ENCODE results near the gene SH3BP5L.

SH3BP5L gene

DNA sequence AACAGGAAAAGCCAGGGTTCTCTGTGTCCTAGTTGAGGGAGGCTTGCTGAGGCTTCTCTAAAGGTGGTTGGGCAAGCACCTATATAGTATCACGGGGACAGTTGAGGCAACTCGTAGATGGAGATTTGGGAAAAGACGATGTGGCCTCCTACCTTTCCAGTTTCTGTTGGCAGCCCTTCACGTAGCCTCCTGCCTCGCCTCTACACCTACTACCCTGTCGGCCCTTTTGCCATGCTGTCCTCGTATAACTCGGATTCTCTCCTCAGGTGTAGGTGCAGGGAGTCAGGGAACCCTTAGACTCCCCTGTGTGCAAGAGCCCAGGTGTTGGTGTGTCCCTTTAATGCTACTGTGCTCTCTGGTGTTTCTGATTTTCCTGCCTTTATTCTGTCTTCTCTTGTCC, 22.9 kb upstream of the SH3BP5L start:
- DNase-seq, result no peak
- Histone ChIP-seq H3K27ac (ENCODE audit: insufficient read depth in 1 of 2, low read depth in 1 of 2, low read length in 2 of 2, poor library complexity in 1 of 2, severe bottlenecking in 2 of 2) (no peak overlapping the region), H3K9me3 (ENCODE audit: control extremely low read depth in 1 of 5, control insufficient read depth in 4 of 5, insufficient read depth in 2 of 5, low read depth in 1 of 5, low read length in 4 of 5) (no peaks in the 10 kb centered on the region), H3K4me1 (ENCODE audit: control extremely low read depth in 1 of 4, control insufficient read depth in 4 of 4, insufficient read depth in 4 of 4, low read length in 3 of 4) (peaks cover 0 to 9% (median 0%) of the 10 kb centered on the region in 4 experiments), H3K36me3 (ENCODE audit: control insufficient read depth in 4 of 4, insufficient read depth in 4 of 4, low read length in 3 of 4) (peaks cover 7 to 93% (median 64%) of the 10 kb centered on the region in 4 experiments), H3K27me3 (replicated peaks in 2 of 5; ENCODE audit: control insufficient read depth in 4 of 5, insufficient read depth in 5 of 5, low read length in 4 of 5) (no peaks in the 10 kb centered on the region), H3K4me3 (ENCODE audit: control insufficient read depth in 1 of 7, extremely low read depth in 1 of 7, insufficient read depth in 4 of 7, low read depth in 2 of 7, low read length in 6 of 7) (no peak overlapping the region)
- WGBS (ENCODE audit: insufficient coverage), result 98% methylated on average over 8 of the region's 8 CpGs
- CTCF ChIA-PET, result no interaction called here
- POLR2A ChIA-PET, result interaction anchor here (1.7 kb wide), 1 partner anchor 11 kb away, joined by 6 read pairs; the partner anchor contains the start of gene ZNF672

DNA sequence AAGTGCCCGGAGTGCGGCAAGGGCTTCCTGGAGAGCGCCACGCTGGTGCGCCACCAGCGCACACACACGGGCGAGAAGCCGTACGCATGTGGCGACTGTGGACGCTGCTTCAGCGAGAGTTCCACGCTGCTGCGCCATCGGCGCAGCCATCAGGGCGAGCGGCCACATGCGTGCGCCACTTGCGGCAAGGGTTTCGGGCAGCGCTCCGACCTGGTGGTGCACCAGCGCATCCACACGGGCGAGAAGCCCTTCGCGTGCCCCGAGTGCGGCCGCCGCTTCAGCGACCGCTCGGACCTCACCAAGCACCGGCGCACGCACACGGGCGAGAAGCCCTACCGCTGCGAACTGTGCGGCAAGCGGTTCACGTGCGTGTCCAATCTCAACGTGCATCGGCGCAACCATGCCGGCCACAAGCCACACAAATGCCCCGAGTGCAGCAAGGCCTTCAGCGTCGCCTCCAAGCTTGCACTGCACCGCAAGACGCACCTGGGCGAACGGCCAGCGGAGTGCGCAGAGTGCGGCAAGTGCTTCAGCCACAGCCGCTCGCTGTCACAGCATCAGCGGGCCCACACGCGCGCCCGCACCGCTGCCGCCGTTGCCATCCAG, 22.3 kb upstream of the SH3BP5L start:
- POLR2A ChIA-PET, result no interaction called here
- no peak for DNase-seq
- H3K9me3 ChIP-seq (ENCODE audit: control extremely low read depth in 1 of 5, control insufficient read depth in 4 of 5, insufficient read depth in 2 of 5, low read depth in 1 of 5, low read length in 4 of 5), result no peaks in the 10 kb centered on the region
- H3K27me3 ChIP-seq (replicated peaks in 2 of 5; ENCODE audit: control insufficient read depth in 4 of 5, insufficient read depth in 5 of 5, low read length in 4 of 5), result no peaks in the 10 kb centered on the region
- CTCF ChIA-PET, result interaction anchor here (1.5 kb wide), 1 partner anchor 11 kb away, joined by 8 read pairs; the partner anchor contains the start of gene ZNF692
- WGBS (ENCODE audit: insufficient coverage), result 96% methylated on average over 72 of the region's 72 CpGs
- no peak overlapping the region for H3K4me3 ChIP-seq (ENCODE audit: control insufficient read depth in 1 of 7, extremely low read depth in 1 of 7, insufficient read depth in 4 of 7, low read depth in 2 of 7, low read length in 6 of 7)
- peaks cover 7 to 91% (median 63%) of the 10 kb centered on the region in 4 experiments for H3K36me3 ChIP-seq (ENCODE audit: control insufficient read depth in 4 of 4, insufficient read depth in 4 of 4, low read length in 3 of 4)
- no peak overlapping the region for H3K27ac ChIP-seq (ENCODE audit: insufficient read depth in 1 of 2, low read depth in 1 of 2, low read length in 2 of 2, poor library complexity in 1 of 2, severe bottlenecking in 2 of 2)
- H3K4me1 ChIP-seq (ENCODE audit: control extremely low read depth in 1 of 4, control insufficient read depth in 4 of 4, insufficient read depth in 4 of 4, low read length in 3 of 4), result peaks cover 0 to 9% (median 0%) of the 10 kb centered on the region in 4 experiments

DNA sequence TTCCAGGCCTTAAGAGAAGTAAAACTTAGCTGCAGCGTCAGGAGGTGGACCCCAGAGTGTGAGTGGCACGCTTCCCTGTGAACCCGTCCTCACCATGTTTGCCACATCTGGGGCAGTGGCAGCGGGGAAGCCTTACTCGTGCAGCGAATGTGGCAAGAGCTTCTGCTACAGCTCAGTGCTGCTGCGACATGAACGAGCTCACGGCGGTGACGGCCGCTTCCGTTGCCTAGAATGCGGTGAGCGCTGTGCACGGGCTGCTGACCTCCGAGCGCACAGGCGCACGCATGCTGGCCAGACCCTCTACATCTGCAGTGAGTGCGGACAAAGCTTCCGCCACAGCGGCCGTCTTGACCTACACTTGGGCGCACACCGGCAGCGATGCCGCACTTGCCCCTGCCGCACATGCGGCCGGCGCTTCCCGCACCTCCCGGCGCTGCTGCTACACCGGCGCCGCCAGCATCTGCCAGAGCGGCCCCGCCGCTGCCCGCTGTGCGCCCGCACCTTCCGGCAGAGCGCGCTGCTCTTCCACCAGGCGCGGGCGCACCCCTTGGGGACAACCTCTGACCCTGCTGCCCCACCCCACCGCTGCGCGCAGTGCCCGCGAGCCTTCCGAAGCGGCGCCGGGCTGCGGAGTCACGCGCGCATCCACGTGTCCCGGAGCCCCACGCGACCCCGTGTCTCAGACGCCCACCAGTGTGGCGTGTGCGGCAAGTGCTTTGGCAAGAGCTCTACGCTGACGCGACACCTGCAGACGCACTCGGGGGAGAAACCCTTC, 21.7 kb upstream of the SH3BP5L start:
- no peak for DNase-seq
- peaks cover 7 to 92% (median 66%) of the 10 kb centered on the region in 4 experiments for H3K36me3 ChIP-seq (ENCODE audit: control insufficient read depth in 4 of 4, insufficient read depth in 4 of 4, low read length in 3 of 4)
- CTCF ChIA-PET, result interaction anchor here (0.8 to 1.5 kb wide), 3 partner anchors 10 to 38 kb away, joined by 3 to 8 read pairs (median 4); partner anchors contain the start of genes ZNF672 and ZNF692

DNA sequence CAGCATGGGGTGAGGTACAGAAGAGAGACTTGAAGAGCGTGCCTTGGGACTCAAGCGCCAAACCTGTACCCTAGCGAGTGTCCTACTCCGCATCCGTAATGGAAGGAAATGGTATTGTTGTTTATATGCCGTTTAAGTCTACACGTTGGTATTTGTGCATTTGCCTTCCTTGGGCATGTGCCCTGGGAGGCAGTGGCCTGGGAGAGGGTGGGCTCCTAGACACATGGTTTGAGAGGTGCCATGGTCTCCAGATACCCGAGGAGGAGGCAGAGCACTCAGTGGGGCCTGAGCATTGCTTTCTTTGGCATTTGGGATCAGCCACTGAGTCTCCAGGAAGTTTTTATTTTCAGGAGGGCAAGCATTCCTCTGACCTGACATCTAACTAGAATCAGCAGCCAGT, 18.8 kb upstream of the SH3BP5L start:
- no peak overlapping the region for H3K4me3 ChIP-seq (ENCODE audit: control insufficient read depth in 1 of 7, extremely low read depth in 1 of 7, insufficient read depth in 4 of 7, low read depth in 2 of 7, low read length in 6 of 7)
- ChIA-PET CTCF (interaction anchor here (1.3 to 5.4 kb wide), 2 partner anchors 12 to 20 kb away, joined by 5 to 53 read pairs; partner anchors contain the start of gene ZNF692), POLR2A (interaction anchor here (0.7 kb wide), 1 partner anchor 41 kb away, joined by 4 read pairs; no protein-coding TSS in a partner anchor)
- H3K9me3 ChIP-seq (ENCODE audit: control extremely low read depth in 1 of 5, control insufficient read depth in 4 of 5, insufficient read depth in 2 of 5, low read depth in 1 of 5, low read length in 4 of 5), result no peaks in the 10 kb centered on the region
- no peak for DNase-seq
- peaks cover 0 to 14% (median 7%) of the 10 kb centered on the region in 4 experiments for H3K4me1 ChIP-seq (ENCODE audit: control extremely low read depth in 1 of 4, control insufficient read depth in 4 of 4, insufficient read depth in 4 of 4, low read length in 3 of 4)
- peaks cover 5 to 71% (median 50%) of the 10 kb centered on the region in 4 experiments for H3K36me3 ChIP-seq (ENCODE audit: control insufficient read depth in 4 of 4, insufficient read depth in 4 of 4, low read length in 3 of 4)
- H3K27ac ChIP-seq (ENCODE audit: insufficient read depth in 1 of 2, low read depth in 1 of 2, low read length in 2 of 2, poor library complexity in 1 of 2, severe bottlenecking in 2 of 2), result no peak overlapping the region
- WGBS (ENCODE audit: insufficient coverage), result 94% methylated on average over 8 of the region's 8 CpGs
- H3K27me3 ChIP-seq (replicated peaks in 2 of 5; ENCODE audit: control insufficient read depth in 4 of 5, insufficient read depth in 5 of 5, low read length in 4 of 5), result no peaks in the 10 kb centered on the region

More for the DNA sequence above, 21.7 kb upstream of the SH3BP5L start:
- Histone ChIP-seq H3K27ac (ENCODE audit: insufficient read depth in 1 of 2, low read depth in 1 of 2, low read length in 2 of 2, poor library complexity in 1 of 2, severe bottlenecking in 2 of 2) (no peak overlapping the region), H3K4me3 (ENCODE audit: control insufficient read depth in 1 of 7, extremely low read depth in 1 of 7, insufficient read depth in 4 of 7, low read depth in 2 of 7, low read length in 6 of 7) (no peak overlapping the region), H3K27me3 (replicated peaks in 2 of 5; ENCODE audit: control insufficient read depth in 4 of 5, insufficient read depth in 5 of 5, low read length in 4 of 5) (no peaks in the 10 kb centered on the region), H3K4me1 (ENCODE audit: control extremely low read depth in 1 of 4, control insufficient read depth in 4 of 4, insufficient read depth in 4 of 4, low read length in 3 of 4) (peaks cover 0 to 2% (median 0%) of the 10 kb centered on the region in 4 experiments), H3K9me3 (ENCODE audit: control extremely low read depth in 1 of 5, control insufficient read depth in 4 of 5, insufficient read depth in 2 of 5, low read depth in 1 of 5, low read length in 4 of 5) (no peaks in the 10 kb centered on the region)
- WGBS (ENCODE audit: insufficient coverage), result 98% methylated on average over 76 of the region's 76 CpGs
- POLR2A ChIA-PET, result no interaction called here

DNA sequence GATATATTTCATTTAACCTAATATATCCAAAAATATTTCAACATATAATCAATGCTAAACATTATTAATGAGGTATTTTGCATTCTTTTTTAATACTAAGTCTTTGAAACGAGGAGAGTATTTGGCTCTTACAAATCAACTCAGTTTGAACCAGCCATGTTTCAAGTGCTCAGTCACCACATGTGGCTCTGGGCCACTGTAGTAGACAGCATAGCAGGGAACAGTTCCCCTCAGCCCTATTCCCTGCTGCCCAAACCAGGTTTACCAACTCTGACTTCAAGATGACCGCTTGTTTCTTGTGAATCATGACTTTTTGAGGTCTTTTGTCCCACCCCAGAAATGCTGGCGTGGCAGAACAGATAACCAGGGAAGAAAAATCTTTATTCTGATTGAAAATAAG, 18.0 kb upstream of the SH3BP5L start:
- POLR2A ChIA-PET, result interaction anchor here (0.7 kb wide), 1 partner anchor 42 kb away, joined by 4 read pairs; no protein-coding TSS in a partner anchor
- peaks cover 5 to 62% (median 41%) of the 10 kb centered on the region in 4 experiments for H3K36me3 ChIP-seq (ENCODE audit: control insufficient read depth in 4 of 4, insufficient read depth in 4 of 4, low read length in 3 of 4)

DNA sequence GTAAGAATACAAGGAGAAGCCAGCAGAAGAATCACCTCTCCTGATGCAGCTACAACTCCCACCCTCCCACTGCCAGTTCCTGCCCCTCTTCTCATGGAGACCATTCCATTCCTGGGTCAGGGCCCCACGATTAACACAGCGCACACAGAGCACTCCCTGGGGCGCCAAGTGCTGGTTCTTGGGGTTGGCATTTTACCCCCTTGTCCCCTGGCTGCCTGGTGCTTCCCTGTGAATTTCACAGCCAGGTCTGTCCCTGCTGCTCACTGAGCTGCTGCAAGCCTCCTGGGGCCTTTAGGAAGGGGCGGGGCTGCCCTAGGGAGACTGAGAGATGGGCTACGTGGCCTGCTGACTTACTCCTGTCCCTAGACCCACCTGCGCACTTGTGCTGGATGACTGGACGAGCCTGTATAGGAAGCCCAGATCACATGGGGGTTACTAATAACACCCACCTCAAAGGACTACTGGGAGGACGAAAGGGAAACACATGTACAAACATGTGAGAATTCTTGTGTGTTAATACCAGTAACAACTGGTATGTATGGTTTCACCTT, 17.1 kb upstream of the SH3BP5L start:
- peak overlapping the region in 1 of 2 experiments; percentile 39 for H3K27ac ChIP-seq (ENCODE audit: insufficient read depth in 1 of 2, low read depth in 1 of 2, low read length in 2 of 2, poor library complexity in 1 of 2, severe bottlenecking in 2 of 2)
- H3K9me3 ChIP-seq (ENCODE audit: control extremely low read depth in 1 of 5, control insufficient read depth in 4 of 5, insufficient read depth in 2 of 5, low read depth in 1 of 5, low read length in 4 of 5), result no peaks in the 10 kb centered on the region
- WGBS (ENCODE audit: insufficient coverage), result 93% methylated on average over 6 of the region's 8 CpGs
- peaks cover 5 to 54% (median 35%) of the 10 kb centered on the region in 4 experiments for H3K36me3 ChIP-seq (ENCODE audit: control insufficient read depth in 4 of 4, insufficient read depth in 4 of 4, low read length in 3 of 4)
- CTCF ChIA-PET, result interaction anchor here (1.5 to 5.4 kb wide), 6 partner anchors 8 to 70 kb away, joined by 4 to 53 read pairs (median 8); partner anchors contain the start of gene ZNF692
- H3K27me3 ChIP-seq (replicated peaks in 2 of 5; ENCODE audit: control insufficient read depth in 4 of 5, insufficient read depth in 5 of 5, low read length in 4 of 5), result no peaks in the 10 kb centered on the region
- no peak overlapping the region for H3K4me3 ChIP-seq (ENCODE audit: control insufficient read depth in 1 of 7, extremely low read depth in 1 of 7, insufficient read depth in 4 of 7, low read depth in 2 of 7, low read length in 6 of 7)
- H3K4me1 ChIP-seq (ENCODE audit: control extremely low read depth in 1 of 4, control insufficient read depth in 4 of 4, insufficient read depth in 4 of 4, low read length in 3 of 4), result peaks cover 0 to 25% (median 15%) of the 10 kb centered on the region in 4 experiments
- POLR2A ChIA-PET, result no interaction called here
- no peak for DNase-seq

More for the DNA sequence above, 18.0 kb upstream of the SH3BP5L start:
- no peak overlapping the region for H3K27ac ChIP-seq (ENCODE audit: insufficient read depth in 1 of 2, low read depth in 1 of 2, low read length in 2 of 2, poor library complexity in 1 of 2, severe bottlenecking in 2 of 2)
- no peaks in the 10 kb centered on the region for H3K9me3 ChIP-seq (ENCODE audit: control extremely low read depth in 1 of 5, control insufficient read depth in 4 of 5, insufficient read depth in 2 of 5, low read depth in 1 of 5, low read length in 4 of 5)
- DNase-seq, result no peak
- H3K4me1 ChIP-seq (ENCODE audit: control extremely low read depth in 1 of 4, control insufficient read depth in 4 of 4, insufficient read depth in 4 of 4, low read length in 3 of 4), result peaks cover 0 to 23% (median 14%) of the 10 kb centered on the region in 4 experiments
- H3K4me3 ChIP-seq (ENCODE audit: control insufficient read depth in 1 of 7, extremely low read depth in 1 of 7, insufficient read depth in 4 of 7, low read depth in 2 of 7, low read length in 6 of 7), result no peak overlapping the region
- 100% methylated on average over 1 of the region's 3 CpGs for WGBS (ENCODE audit: insufficient coverage)
- CTCF ChIA-PET, result interaction anchor here (1.3 to 5.4 kb wide), 2 partner anchors 13 to 21 kb away, joined by 5 to 53 read pairs; partner anchors contain the start of gene ZNF692
- no peaks in the 10 kb centered on the region for H3K27me3 ChIP-seq (replicated peaks in 2 of 5; ENCODE audit: control insufficient read depth in 4 of 5, insufficient read depth in 5 of 5, low read length in 4 of 5)
